NCI-H2029 treated with DMSO at 0.1 percent for 48 hours (cell line): Measurements from ENCODE around the gene GCKR.
"Not testable (repeated sequence)": the region's sequence is repeated elsewhere in the genome, so short reads cannot be mapped to it uniquely, and the experiment has no call there.

Source experiments
- DNase-seq: peaks from one replicate; lab custom pipeline; 2025; lab: John Stamatoyannopoulos, UW

GCKR gene

DNA sequence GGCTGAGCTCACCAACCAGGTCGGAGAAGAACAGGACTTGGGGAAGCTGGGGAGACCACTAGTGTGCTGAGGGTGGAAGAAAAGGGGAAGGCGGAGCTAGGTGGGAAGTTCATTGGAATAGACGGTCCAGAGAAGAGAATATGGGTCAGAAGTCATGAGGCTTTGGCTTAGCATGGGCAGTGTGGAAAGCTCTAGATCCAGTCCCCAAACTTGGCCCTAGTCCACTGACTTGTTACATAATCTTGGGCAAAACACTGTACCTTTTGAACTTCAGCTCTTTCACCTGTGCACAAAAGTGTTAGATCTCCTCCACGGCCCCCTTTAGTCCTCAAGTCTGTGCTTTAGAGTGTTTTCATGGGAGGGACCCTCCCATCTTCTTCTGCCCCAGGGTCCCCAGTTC is 10.7 kb downstream of the GCKR start:
- DNase-seq, result no peak

- DNase-seq, result peak; percentile 85
Measured at GRCh38 chr2:27509326-27509725, 12.7 kb downstream of the GCKR start.

DNA sequence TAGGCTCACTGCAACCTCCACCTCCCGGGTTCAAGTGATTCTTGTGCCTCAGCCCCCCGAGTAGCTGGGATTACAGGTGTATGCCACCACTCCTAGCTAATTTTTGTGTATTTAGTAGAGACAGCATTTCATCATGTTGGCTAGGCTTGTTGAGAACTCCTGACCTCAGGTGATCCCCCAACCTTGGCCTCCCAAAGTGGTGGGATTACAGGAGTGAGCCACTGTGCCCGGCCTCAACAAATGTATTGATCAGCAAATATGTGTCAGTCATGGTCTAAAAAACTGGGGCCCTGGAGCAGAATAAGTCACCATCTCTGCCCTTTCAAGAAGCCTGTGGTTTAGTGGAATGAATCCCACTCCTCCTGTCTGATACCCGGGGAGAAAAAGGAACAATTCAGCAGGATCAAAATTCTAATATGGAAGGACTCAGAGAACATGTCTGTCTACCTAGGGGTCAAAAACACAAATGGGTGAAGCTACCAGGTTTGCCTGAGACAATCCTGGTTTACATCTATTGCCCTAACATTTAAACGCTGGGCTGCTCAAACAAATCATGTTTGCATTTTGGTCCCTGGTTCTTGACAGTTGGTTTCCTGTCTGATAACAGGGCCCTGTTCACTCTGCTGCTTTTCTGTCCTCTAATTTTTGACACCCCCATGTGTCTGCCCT is 21.6 kb downstream of the GCKR start:
- no peak for DNase-seq

- no peak for DNase-seq
Measured at GRCh38 chr2:27518782-27519113, 22.1 kb downstream of the GCKR start.

DNA sequence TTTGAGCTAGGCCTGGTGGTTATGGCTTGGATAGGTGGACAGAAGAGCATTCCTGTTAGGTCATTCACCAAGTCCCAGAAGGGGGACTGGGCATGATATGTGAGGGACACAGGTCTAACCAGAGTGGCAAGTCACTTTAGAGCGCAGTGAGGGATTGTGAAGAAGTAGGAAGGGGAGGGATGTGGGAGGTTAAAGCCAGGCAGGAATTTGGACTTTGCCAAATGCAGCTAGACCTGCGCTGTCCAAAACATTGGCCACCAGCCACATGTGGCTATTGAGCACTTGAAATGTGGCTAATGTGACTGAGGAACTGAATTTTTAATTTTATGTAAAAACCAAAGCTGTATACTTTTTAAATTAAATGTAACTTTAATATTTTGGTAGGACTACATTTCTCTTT is 23.7 kb downstream of the GCKR start:
- DNase-seq, result no peak

DNA sequence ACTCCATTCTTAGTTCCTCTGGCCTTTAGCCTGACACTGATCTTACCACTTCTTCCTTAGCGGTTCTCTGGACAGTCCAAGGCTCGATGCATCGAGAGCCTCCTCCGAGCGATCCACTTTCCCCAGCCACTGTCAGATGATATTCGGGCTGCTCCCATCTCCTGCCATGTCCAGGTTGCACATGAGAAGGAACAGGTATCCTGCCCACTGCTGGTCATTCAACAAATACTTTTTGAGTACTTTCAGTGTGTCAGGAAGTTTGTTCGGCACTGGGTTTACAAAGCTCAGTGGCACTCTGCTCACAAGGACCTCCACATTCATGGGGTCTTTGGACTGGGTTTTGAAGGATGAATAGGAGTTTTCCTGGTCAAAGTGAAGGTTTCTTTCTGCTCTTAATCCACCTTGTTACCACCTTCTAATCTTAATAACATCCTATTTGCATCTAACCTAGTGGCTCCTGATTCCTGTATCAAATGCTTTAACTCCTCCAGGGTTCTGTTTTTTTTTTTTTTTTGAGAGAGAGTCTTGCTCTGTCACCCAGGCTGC is 25.8 kb downstream of the GCKR start:
- no peak for DNase-seq

DNA sequence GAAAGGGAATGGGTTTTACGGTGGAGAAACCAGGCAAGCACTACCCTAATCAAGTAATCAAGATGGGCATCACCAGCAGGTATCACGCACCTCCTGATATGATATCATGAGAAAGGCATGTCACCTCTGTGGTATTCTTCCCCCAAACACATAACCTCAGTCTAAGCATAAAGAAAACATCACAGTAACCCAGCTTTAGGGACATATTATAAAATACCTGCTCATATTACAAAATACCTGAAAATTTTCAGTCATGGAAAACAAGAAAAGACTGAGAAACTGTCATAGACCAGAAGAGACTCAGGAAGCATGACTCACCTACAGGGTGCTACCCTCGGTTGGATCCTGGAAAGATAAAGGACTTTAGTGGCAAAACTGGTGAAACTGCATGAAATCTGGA is 30.5 kb downstream of the GCKR start:
- no peak for DNase-seq

DNA sequence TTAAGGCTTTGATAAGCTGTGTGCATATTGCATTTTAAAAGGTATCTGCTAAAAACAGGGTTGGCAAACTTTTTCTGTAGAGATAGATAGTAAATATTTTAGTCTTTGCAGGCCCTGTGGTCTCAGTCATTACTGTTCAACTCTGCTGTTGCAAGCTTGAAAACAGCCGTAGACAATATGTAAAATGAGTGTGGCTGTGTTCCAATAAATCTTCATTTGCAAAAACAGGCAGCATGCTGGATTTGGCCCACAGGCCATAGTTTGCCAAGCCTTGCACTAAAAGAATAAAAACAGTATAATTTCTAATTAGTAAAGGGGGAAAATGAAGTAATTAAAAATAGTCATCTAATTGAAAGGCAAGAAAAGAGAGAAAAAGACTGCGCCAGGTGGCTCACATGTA is 35.3 kb downstream of the GCKR start:
- no peak for DNase-seq

DNA sequence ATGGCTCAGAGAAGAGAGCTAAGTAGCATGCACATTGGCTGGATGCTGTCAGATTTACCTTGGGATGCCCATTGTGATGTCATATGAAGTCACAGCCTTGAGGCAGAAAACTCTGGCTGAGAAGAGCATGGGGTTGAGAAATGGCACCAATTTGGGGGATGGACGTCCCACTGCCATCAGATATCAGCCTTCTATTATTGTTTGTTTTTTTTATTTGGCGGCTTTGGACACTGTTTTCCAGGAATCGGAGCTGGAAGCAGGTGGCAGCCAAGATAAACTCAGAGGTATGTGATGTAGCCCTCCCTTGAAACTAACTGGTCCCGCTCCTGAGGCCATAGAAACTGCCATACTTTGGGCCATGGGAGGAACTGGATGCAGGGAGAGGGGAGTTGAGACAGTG is 40.6 kb downstream of the GCKR start:
- DNase-seq, result no peak

DNA sequence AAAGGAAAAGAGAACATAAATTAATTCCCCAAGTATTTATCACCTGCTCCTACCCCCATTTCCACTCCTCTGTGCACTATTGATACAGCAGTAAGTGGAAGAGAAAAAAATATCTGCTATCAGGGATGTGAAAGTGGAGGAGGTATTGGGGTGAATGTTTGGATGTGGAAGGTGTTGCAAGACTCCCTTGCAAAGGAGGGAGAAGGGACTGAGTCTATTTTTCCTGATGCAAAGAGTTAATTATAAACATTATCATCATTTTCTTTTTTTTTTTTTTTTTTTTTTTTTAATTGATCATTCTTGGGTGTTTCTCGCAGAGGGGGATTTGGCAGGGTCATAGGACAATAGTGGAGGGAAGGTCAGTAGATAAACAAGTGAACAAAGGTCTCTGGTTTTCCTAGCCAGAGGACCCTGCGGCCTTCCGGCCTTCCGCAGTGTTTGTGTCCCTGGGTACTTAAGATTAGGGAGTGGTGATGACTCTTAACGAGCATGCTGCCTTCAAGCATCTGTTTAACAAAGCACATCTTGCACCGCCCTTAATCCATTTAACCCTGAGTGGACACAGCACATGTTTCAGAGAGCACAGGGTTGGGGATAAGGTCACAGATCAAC is 42.3 kb downstream of the GCKR start:
- DNase-seq, result not testable (repeated sequence)

DNA sequence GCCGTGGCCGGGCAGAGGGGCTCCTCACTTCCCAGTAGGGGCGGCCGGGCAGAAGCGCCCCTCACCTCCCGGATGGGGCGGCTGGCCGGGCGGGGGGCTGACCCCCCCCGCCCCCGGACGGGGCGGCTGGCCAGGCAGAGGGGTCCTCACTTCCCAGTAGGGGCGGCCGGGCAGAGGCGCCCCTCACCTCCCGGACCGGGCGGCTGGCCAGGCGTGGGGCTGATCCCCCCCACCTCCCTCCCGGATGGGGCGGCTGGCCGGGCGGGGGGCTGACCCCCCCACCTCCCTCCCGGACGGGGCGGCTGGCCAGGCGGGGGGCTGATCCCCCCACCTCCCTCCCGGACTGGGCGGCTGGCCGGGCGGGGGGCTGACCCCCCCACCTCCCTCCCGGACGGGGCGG is 43.0 kb downstream of the GCKR start:
- not testable (repeated sequence) for DNase-seq

GRCh38 chr2:27544143-27544821 is 47.6 kb downstream of the GCKR start:
- no peak for DNase-seq

DNA sequence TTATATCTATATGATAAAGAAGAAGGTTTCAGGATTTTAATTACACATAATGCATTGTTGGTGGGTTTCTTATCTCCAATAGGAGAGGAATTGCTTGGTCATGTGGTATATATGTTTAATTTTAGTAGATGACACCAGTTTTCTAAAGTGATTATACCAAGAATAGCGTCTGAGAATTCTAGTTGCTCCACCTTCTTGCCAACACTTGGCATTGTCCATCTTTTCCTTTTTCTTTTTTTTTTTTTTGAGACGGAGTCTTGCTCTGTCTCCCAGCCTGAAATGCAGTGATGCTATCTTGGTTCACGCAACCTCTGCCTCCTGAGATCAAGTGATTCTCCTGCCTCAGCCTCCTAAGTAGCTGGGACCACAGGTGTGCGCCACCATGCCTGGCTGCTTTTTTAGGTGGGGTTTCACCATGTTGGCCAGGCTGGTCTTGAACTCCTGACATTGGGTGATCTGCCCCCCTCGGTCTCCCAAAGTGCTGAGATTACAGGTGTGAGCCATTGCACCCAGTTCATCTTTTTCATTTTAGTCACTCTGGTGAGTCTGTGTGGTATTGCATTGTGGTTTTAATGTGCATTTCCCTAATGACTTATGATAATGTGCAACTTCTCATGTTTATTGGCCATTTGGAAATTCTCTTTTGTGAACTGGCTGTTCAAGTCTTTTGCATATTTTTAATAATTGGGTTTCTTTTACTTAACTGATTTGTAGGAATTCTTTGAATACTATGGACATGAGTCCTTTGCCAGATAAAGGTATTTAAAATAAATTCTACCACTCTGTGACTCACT is 48.9 kb downstream of the GCKR start:
- DNase-seq, result no peak

- DNase-seq, result no peak
Measured at GRCh38 chr2:27549303-27549702, 52.7 kb downstream of the GCKR start.

- DNase-seq, result no peak
Measured at GRCh38 chr2:27551514-27551913, 54.9 kb downstream of the GCKR start.

DNA sequence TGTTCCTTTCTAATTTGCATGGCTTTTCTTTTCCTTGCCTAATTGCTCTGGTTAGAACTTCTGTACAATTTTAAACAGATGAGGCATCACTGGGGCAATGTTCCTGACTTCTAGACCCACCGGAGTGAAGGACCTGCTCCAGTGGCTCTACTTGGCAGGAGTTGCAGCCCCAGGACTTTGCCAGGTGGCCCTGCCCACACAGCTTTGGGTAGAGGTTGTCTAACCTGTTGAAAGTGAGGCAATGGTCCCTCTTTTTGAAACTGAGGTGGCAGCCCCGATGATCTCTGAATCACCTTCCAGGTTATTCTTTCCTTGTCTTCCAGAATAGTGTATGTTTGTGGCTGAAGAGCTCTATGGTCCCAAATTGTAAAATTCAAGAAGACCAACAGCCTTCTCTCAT is 56.3 kb downstream of the GCKR start:
- DNase-seq, result no peak

GRCh38 chr2:27554451-27554850 is 57.8 kb downstream of the GCKR start:
- not testable (repeated sequence) for DNase-seq

DNA sequence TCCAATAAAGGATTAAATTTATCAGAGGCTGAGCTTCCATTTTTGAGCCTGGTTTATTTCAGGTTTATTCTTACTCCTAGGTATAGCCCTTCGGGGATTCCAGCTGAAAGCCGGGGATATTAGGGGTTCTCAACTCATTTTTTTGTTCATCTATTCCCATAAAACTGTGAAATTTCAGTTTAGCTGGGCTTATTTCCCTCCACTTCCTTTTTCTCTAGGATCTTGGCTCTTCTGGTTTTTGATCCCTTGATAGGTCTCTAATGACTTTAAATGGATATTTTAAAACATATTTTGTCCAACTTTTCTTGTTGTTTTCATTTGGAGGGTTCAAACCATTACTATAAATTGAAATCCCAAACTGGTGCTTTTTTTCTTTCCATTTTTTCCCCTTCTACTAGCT is 62.6 kb downstream of the GCKR start:
- DNase-seq, result no peak

DNA sequence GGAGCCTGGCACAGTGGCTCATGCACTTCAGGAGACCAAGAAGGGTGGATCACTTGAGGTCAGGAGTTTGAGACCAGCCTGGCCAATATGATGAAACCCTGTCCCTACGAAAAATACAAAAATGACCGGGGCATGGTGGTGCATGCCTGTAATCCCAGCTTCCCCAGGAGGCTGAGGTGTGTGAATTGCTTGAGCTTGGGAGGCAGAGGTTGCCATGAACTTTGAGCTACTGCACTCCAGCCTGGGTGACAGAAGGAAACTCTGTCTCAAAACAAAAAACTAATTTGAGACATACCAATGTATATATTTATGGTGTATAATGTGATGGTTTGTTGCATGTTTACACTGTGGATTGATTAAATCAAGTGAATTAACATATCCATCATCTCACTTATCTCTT is 64.4 kb downstream of the GCKR start:
- DNase-seq, result no peak

GRCh38 chr2:27566628-27567027 is 70.0 kb downstream of the GCKR start:
- no peak for DNase-seq

- DNase-seq, result no peak
Measured at GRCh38 chr2:27569398-27569797, 72.8 kb downstream of the GCKR start.

DNA sequence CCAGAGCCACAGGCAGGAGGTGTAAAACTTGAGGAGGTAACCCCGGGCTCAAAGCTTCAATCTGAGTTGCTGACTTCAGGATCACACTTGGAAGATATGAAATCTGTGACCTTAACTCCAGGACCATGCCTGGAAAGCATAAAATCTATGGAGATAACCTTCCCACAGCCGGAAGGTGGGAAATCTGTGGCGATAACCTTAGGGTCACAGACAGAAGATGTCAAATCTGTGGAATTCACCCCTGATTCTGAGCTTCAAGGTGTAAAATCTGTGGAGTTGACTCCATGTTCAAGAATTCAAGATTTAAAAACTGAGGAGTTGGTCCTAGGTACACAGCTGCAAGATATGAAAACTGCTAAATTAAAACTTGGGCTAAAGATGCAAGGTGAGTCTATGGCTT is 74.6 kb downstream of the GCKR start:
- no peak for DNase-seq

GRCh38 chr2:27571681-27572080 is 75.0 kb downstream of the GCKR start:
- no peak for DNase-seq
